IMR-90 (cell line): ENCODE data around the gene ALG6. TPM values are rescaled to one million over a fixed set of nuclear protein-coding genes. Genes with fewer than 3 reads are reported as not detected.
A peak's percentile ranks its signal among the peaks of the same experiment; 100 is the strongest.

ENCODE experiments used
- ATAC-seq: fragments of 200-7000 bp; cut with Tn5 transposase; 2 replicates; pipeline ENCODE4 v1.9.1; 2020; ENCODE audit warnings: low read depth, mild to moderate bottlenecking, moderate library complexity
- BruUV-seq: library from RNA; stranded (reverse); fragments of 400-500 nt; replicated peaks from 2 replicates; lab custom pipeline; 2021; lab: Mats Ljungman, UMichigan
- CTCF ChIA-PET: fragments of 300-600 bp; formaldehyde crosslinking; extraction: SDS; loops from one replicate; lab custom pipeline; 2021; ENCODE audit warnings: antibody characterized with exemption; lab: Yijun Ruan, JAX
- POLR2A ChIA-PET: fragments of 300-600 bp; sonication (Branson Sonifier 250); formaldehyde crosslinking; loops from one replicate; lab custom pipeline; 2022; ENCODE audit warnings: antibody characterized with exemption; ENCODE audit not compliant: unreplicated experiment; lab: Charles Lee
- DNase-seq: peaks from one replicate; pipeline ENCODE4 v3.0.0; 2013
- H2AFZ ChIP-seq: replicated peaks from 2 replicates; pipeline ENCODE3; 2013; ENCODE audit warnings: low read length, mild to moderate bottlenecking; ENCODE audit not compliant: poor library complexity
- H2AK5ac ChIP-seq: 2 replicates; pipeline ENCODE4 v1.6.1; 2013; ENCODE audit warnings: low read depth, low read length, inconsistent platforms
- H2AK9ac ChIP-seq: replicated peaks from 2 replicates; pipeline ENCODE3; 2013; ENCODE audit warnings: mild to moderate bottlenecking, low read depth, low read length, moderate library complexity; ENCODE audit not compliant: poor library complexity
- H2BK120ac ChIP-seq: 2 replicates; pipeline ENCODE4 v1.6.1; 2013; ENCODE audit warnings: low read depth, low read length, inconsistent platforms
- H2BK15ac ChIP-seq: 3 replicates; pipeline ENCODE4 v1.6.1; 2013; ENCODE audit warnings: low read depth, low read length, inconsistent platforms
- H2BK20ac ChIP-seq: 2 replicates; pipeline ENCODE4 v1.6.1; 2013; ENCODE audit warnings: low read depth, mild to moderate bottlenecking, inconsistent platforms, low read length, moderate library complexity
- H2BK5ac ChIP-seq: 2 replicates; pipeline ENCODE4 v1.6.1; 2013; ENCODE audit warnings: mild to moderate bottlenecking, low read depth, low read length, inconsistent platforms; ENCODE audit not compliant: poor library complexity, severe bottlenecking
- H3K14ac ChIP-seq: replicated peaks from 2 replicates; pipeline ENCODE4 v1.6.1; 2013; ENCODE audit warnings: low read depth, low read length, inconsistent platforms
- H3K18ac ChIP-seq: 2 replicates; pipeline ENCODE4 v1.6.1; 2013; ENCODE audit warnings: low read depth, low read length, control low read depth
- H3K23ac ChIP-seq: 2 replicates; pipeline ENCODE4 v1.6.1; 2013; ENCODE audit warnings: low read depth, low read length, inconsistent platforms
- H3K27ac ChIP-seq: 2 replicates; pipeline ENCODE4 v1.5.1; 2013; ENCODE audit warnings: mild to moderate bottlenecking, control low read depth, low read length; ENCODE audit not compliant: insufficient read depth
- H3K27me3 ChIP-seq: 2 replicates; pipeline ENCODE4 v1.6.1; 2013; ENCODE audit warnings: low read length; ENCODE audit not compliant: control insufficient read depth, insufficient read depth
- H3K36me3 ChIP-seq: 2 replicates; pipeline ENCODE4 v1.6.1; 2013; ENCODE audit warnings: low read length, mixed read lengths; ENCODE audit not compliant: control insufficient read depth, insufficient read depth
- H3K4ac ChIP-seq: 2 replicates; pipeline ENCODE4 v1.6.1; 2013; ENCODE audit warnings: low read depth, low read length, inconsistent platforms
- H3K4me1 ChIP-seq: 2 replicates; pipeline ENCODE4 v1.6.1; 2013; ENCODE audit warnings: low read length, mixed read lengths; ENCODE audit not compliant: control insufficient read depth, insufficient read depth
- H3K4me2 ChIP-seq: 2 replicates; pipeline ENCODE4 v1.6.1; 2013; ENCODE audit warnings: low read depth, mild to moderate bottlenecking, control low read depth, low read length, moderate library complexity
- H3K4me3 ChIP-seq: 2 replicates; pipeline ENCODE4 v1.5.1; 2013; ENCODE audit warnings: low read depth, mild to moderate bottlenecking, control low read depth, low read length, moderate library complexity; ENCODE audit not compliant: insufficient read depth
- H3K56ac ChIP-seq: 2 replicates; pipeline ENCODE4 v1.6.1; 2013; ENCODE audit warnings: low read length, inconsistent platforms; ENCODE audit not compliant: insufficient read depth; ENCODE audit errors: extremely low read depth
- H3K79me1 ChIP-seq, 2 experiments: 2 replicates each; pipeline ENCODE4 v1.6.1; 2013; ENCODE audit warnings: low read length in 2 of 2, inconsistent platforms in 1 of 2, low read depth in 1 of 2
- H3K9ac ChIP-seq: 2 replicates; pipeline ENCODE4 v1.6.1; 2013; ENCODE audit warnings: low read depth, low read length, control low read depth
- H3K9me1 ChIP-seq: 2 replicates; pipeline ENCODE4 v1.6.1; 2013; ENCODE audit warnings: low read length, inconsistent platforms; ENCODE audit not compliant: insufficient read depth
- H3K9me3 ChIP-seq: 2 replicates; pipeline ENCODE4 v1.6.1; 2013; ENCODE audit warnings: low read length; ENCODE audit not compliant: control insufficient read depth, insufficient read depth
- H4K20me1 ChIP-seq: 2 replicates; pipeline ENCODE4 v1.6.1; 2013; ENCODE audit warnings: low read length, inconsistent platforms; ENCODE audit not compliant: insufficient read depth
- H4K5ac ChIP-seq: 2 replicates; pipeline ENCODE4 v1.6.1; 2013; ENCODE audit warnings: mild to moderate bottlenecking, low read depth, low read length, control low read depth
- H4K8ac ChIP-seq, 2 experiments: 2 replicates each; pipeline ENCODE4 v1.6.1; 2013; ENCODE audit warnings: low read depth in 2 of 2, low read length in 2 of 2, control low read depth in 1 of 2, inconsistent platforms in 1 of 2
- H4K91ac ChIP-seq: 2 replicates; pipeline ENCODE4 v1.6.1; 2013; ENCODE audit warnings: low read depth, low read length, inconsistent platforms; ENCODE audit not compliant: insufficient read depth
- BHLHE40 ChIP-seq: fragments of 150-350 bp; IDR thresholded peaks from 2 replicates; pipeline ENCODE4 v1.6.1; 2016; ENCODE audit warnings: mild to moderate bottlenecking, low read depth, low read length
- CEBPB ChIP-seq: IDR thresholded peaks from 2 replicates; pipeline ENCODE4 v1.6.1; 2012; ENCODE audit warnings: low read depth, low read length, improper control_type of control experiment
- CHD1 ChIP-seq: IDR thresholded peaks from 2 replicates; pipeline ENCODE4 v1.6.1; 2012; ENCODE audit warnings: low read depth, low read length, improper control_type of control experiment
- FOS ChIP-seq: fragments of 150-350 bp; IDR thresholded peaks from 2 replicates; pipeline ENCODE4 v1.6.1; 2016; ENCODE audit warnings: low read depth, low read length
- MXI1 ChIP-seq: IDR thresholded peaks from 2 replicates; pipeline ENCODE4 v1.6.1; 2012; ENCODE audit warnings: low read depth, mild to moderate bottlenecking, low read length, moderate library complexity, borderline replicate concordance
- RCOR1 ChIP-seq: IDR thresholded peaks from 2 replicates; pipeline ENCODE4 v1.6.1; 2012; ENCODE audit warnings: mild to moderate bottlenecking, low read length, improper control_type of control experiment; ENCODE audit not compliant: insufficient replicate concordance
- RFX5 ChIP-seq: IDR thresholded peaks from 2 replicates; pipeline ENCODE4 v1.8.0; 2012; ENCODE audit warnings: low read depth, mild to moderate bottlenecking, low read length, moderate library complexity
- SMC3 ChIP-seq: fragments of 150-350 bp; IDR thresholded peaks from 2 replicates; pipeline ENCODE4 v1.6.1; 2016; ENCODE audit warnings: low read depth, mild to moderate bottlenecking, antibody characterized with exemption, low read length, moderate library complexity
- WGBS, 2 experiments: methylation state at CpG; one replicate each; pipeline versions ENCODE4 v1.1.5 to v1.1.7; 2013; ENCODE audit warnings: missing lambda C conversion rate in 2 of 2; ENCODE audit not compliant: insufficient read length in 1 of 2; ENCODE audit errors: extremely low coverage in 2 of 2; 5-methylcytosine and 5-hydroxymethylcytosine counted together
- dilution Hi-C: fragments of 300-500 bp; cut with HindIII; formaldehyde crosslinking; loops from one replicate; pipeline ENCODE4 v1.14.3; 2018; ENCODE audit warnings: low sequenced_read_pairs; ENCODE audit not compliant: unreplicated experiment
- in situ Hi-C: fragments of 300-500 bp; cut with MboI; formaldehyde crosslinking; loops from 3 replicates; pipeline ENCODE4 v1.14.3; 2019; ENCODE audit warnings: low sequenced_read_pairs, inconsistent platforms, mixed read lengths
- intact Hi-C: fragments of 100-400 bp; cut with micrococcal nuclease; formaldehyde crosslinking; loops from 2 replicates; pipeline ENCODE4 v1.10.0; 2022
- polyA plus RNA-seq, 3 experiments: library from polyadenylated mRNA; depleted of rRNA; stranded (reverse); fragments of >200 nt; gene quantifications; 2 replicates each; pipeline ENCODE4 v1.2.3, GENCODE V29; 2012; ENCODE audit warnings: low replicate concordance in 1 of 3
- total RNA-seq: library from RNA; depleted of rRNA; stranded (reverse); fragments of >200 nt; gene quantifications from 2 replicates; pipeline ENCODE4 v1.2.3, GENCODE V29; 2012
- TF ChIP-seq, protein P1 (sequence below): fragments of 150-350 bp; IDR thresholded peaks from 2 replicates; pipeline ENCODE4 v1.6.1; 2017; ENCODE audit warnings: mild to moderate bottlenecking, antibody characterized with exemption, low read length, low read depth

Gene ALG6
- total and polyA plus RNA-seq, 2 of the 4 experiments (the other 2 are of a cell fraction), result 4.8 to 6.5 TPM

DNA sequence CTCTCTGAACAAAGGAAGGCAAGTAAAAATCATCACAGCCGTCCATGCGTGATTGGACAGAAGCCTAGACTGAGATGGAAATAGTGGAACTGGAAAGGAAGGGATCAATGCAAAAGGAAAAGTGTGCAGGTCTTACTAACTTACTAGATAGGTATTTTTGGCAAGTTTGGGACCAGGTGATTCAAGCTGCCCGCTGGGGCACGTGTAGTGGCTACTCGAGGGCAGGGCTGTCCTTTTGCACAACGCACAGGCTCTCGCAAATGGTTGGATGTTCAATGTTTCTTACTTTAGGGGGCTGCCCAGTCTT, 566 bp upstream of the ALG6 start:
- Histone ChIP-seq H2AK9ac (peak overlapping the region; percentile 49), H3K14ac (no peak overlapping the region; the same call in 1 of the 2 replicates), H3K36me3 (no peaks in the 10 kb centered on the region), H3K56ac (no peak overlapping the region), H3K4me3 (peak overlapping the region; percentile 38), H2AFZ (peak overlapping the region; percentile 100), H3K4ac (peak overlapping the region; percentile 64), H3K9ac (peak overlapping the region; percentile 6), H4K20me1 (no peaks in the 10 kb centered on the region), H3K4me2 (peak overlapping the region; percentile 58), H4K5ac (peak overlapping the region; percentile 10), H3K79me1 (peaks cover 0 to 14% of the 10 kb centered on the region in 2 experiments; a peak in 2 of 4 replicates), H3K27me3 (peaks cover 3% of the 10 kb centered on the region), H3K9me1 (peaks cover 5% of the 10 kb centered on the region; the same call in 1 of the 2 replicates), H3K18ac (no peak overlapping the region), H2BK20ac (no peak overlapping the region), H2BK120ac (peak overlapping the region; percentile 68), H3K4me1 (no peaks in the 10 kb centered on the region), H3K9me3 (no peaks in the 10 kb centered on the region), H3K23ac (no peak overlapping the region; the same call in 1 of the 2 replicates), H2BK5ac (no peak overlapping the region), H4K91ac (peak overlapping the region; percentile 46; the same call in 1 of the 2 replicates), H3K27ac (no peak overlapping the region), H2AK5ac (0 out of 2 replicates have a peak overlapping the region, but pooled peaks have one; percentile 26), H4K8ac (peak overlapping the region; percentile 86 to 88), H2BK15ac (no peak overlapping the region; the same call in 2 of the 3 replicates)
- dilution Hi-C loops (no loop called here), intact Hi-C loops (loop anchor here (5.0 kb wide), 1 partner anchor 40 kb away; no protein-coding TSS in a partner anchor), in situ Hi-C loops (no loop called here)
- DNase-seq (no peak), ATAC-seq (no peak)
- WGBS, 2 experiments, result 100% methylated on average over 3 of the region's 7 CpGs; no CpG with 5 or more reads in 1 of the 2 experiments
- TF ChIP-seq RCOR1 (no peak), RFX5 (no peak), CHD1 (no peak), FOS (no peak), SMC3 (no peak), CEBPB (no peak), MXI1 (no peak), BHLHE40 (no peak)
- TF ChIP-seq, protein P1, sequence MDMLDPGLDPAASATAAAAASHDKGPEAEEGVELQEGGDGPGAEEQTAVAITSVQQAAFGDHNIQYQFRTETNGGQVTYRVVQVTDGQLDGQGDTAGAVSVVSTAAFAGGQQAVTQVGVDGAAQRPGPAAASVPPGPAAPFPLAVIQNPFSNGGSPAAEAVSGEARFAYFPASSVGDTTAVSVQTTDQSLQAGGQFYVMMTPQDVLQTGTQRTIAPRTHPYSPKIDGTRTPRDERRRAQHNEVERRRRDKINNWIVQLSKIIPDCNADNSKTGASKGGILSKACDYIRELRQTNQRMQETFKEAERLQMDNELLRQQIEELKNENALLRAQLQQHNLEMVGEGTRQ, result no peak
- ChIA-PET POLR2A (no interaction called here), CTCF (no interaction called here)
- no TSS peak for BruUV-seq
